HepG2 (cell line): ENCODE measurements around the gene IFNAR1.

Experiments used
- ARID3A ChIP-seq: IDR thresholded peaks from 2 replicates; pipeline ENCODE4 v1.6.1; 2012; ENCODE audit warnings: low read depth, low read length, improper control_type of control experiment
- CTCF ChIP-seq: sonication (generic); formaldehyde crosslinking; IDR thresholded peaks from 2 replicates; pipeline ENCODE4 v1.5.0; 2020; ENCODE audit warnings: mild to moderate bottlenecking, missing genetic modification reagents, moderate library complexity
- MXD1 ChIP-seq: sonication (generic); formaldehyde crosslinking; IDR thresholded peaks from 2 replicates; pipeline ENCODE4 v1.4.0; 2020; ENCODE audit warnings: mild to moderate bottlenecking, missing genetic modification reagents
- PHB2 ChIP-seq: fragments of 450-650 bp; IDR thresholded peaks from 2 replicates; pipeline ENCODE4 v1.6.1; 2018; ENCODE audit not compliant: partially characterized antibody
- PPARG ChIP-seq: conservative IDR thresholded peaks from 2 replicates; pipeline ENCODE4 v1.6.1; 2016; ENCODE audit warnings: missing biosample characterization, missing genetic modification reagents
- ZNF557 ChIP-seq: sonication (generic); formaldehyde crosslinking; IDR thresholded peaks from 2 replicates; pipeline ENCODE4 v1.4.0; 2020; ENCODE audit warnings: missing genetic modification reagents

DNA sequence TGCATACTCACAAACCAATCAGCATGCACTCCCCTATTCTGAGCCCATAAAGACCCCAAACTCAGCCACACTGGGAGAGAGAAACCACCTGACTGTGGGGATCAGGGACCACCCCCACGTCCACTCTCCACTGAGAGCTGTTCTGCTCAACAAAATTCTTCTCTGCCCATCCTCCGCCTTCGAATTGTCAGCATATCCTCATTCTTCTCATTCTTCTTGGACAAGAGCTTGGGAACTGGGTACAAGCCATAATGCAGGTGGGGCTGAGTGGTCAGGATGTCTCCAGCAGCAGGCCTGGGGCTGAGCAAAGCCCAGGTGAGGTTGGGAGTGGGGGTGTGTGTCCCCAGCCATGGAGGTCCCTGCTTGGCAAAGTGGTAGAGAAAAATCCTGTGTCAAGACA, 43.8 kb downstream of the IFNAR1 start:
- TF ChIP-seq CTCF (CRISPR knock-in tag), result no peak
- no peak for TF ChIP-seq ARID3A
- TF ChIP-seq MXD1 (CRISPR knock-in tag), result no peak
- TF ChIP-seq PPARG (CRISPR knock-in tag), result no peak
- no peak for TF ChIP-seq PHB2
- TF ChIP-seq ZNF557 (CRISPR knock-in tag), result no peak
